Measurements from ENCODE around the gene ZBTB39. TPM values are rescaled to one million over a fixed set of nuclear protein-coding genes. Genes with fewer than 3 reads are reported as not detected.

ZBTB39 gene
- total RNA-seq, 2 donors from 2014 or later = 3.6 to 5.2 TPM

DNA sequence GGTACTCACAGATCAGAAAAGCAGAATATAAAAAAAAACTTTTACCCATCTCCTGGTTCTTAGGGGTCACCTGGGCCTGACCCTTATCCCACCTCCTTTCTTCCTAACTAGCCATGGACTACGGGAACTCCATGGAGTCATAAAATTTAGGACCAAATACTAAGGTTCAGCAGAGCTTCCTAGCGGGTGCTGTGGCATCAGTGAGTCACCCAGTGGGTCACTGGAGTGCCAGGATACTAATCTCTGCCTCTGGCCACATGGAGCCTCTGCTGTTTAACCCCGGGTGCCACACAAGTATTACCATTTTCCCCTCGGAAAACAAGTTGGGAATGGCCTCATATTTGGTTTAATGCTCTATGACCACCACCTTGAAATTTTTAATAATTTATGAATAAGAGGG is 6.9 kb downstream of the ZBTB39 start:
- Histone ChIP-seq H3K27me3 (no peaks in the 10 kb centered on the region), H3K36me3 (replicated peaks in 1 of 2; ENCODE audit: insufficient read depth in 1 of 2, low read depth in 2 of 2) (peaks cover 0 to 9% of the 10 kb centered on the region in 2 donors), H3K4me1 (peaks cover 11% of the 10 kb centered on the region), H3K4me3 (no peak overlapping the region), H3K9me3 (no peaks in the 10 kb centered on the region), H3K27ac (no peak overlapping the region)
- no peak for DNase-seq
- intact Hi-C loops (cut with DNase I) = no loop called here
- WGBS, 2 donors = 84 to 89% methylated on average over 4 of the region's 4 CpGs
- ATAC-seq = no peak
- TF ChIP-seq, protein P1, sequence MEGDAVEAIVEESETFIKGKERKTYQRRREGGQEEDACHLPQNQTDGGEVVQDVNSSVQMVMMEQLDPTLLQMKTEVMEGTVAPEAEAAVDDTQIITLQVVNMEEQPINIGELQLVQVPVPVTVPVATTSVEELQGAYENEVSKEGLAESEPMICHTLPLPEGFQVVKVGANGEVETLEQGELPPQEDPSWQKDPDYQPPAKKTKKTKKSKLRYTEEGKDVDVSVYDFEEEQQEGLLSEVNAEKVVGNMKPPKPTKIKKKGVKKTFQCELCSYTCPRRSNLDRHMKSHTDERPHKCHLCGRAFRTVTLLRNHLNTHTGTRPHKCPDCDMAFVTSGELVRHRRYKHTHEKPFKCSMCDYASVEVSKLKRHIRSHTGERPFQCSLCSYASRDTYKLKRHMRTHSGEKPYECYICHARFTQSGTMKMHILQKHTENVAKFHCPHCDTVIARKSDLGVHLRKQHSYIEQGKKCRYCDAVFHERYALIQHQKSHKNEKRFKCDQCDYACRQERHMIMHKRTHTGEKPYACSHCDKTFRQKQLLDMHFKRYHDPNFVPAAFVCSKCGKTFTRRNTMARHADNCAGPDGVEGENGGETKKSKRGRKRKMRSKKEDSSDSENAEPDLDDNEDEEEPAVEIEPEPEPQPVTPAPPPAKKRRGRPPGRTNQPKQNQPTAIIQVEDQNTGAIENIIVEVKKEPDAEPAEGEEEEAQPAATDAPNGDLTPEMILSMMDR (IDR thresholded peaks at IDR 0.05) = no peak
- no peak for TF ChIP-seq POLR2A (IDR thresholded peaks at IDR 0.05)

DNA sequence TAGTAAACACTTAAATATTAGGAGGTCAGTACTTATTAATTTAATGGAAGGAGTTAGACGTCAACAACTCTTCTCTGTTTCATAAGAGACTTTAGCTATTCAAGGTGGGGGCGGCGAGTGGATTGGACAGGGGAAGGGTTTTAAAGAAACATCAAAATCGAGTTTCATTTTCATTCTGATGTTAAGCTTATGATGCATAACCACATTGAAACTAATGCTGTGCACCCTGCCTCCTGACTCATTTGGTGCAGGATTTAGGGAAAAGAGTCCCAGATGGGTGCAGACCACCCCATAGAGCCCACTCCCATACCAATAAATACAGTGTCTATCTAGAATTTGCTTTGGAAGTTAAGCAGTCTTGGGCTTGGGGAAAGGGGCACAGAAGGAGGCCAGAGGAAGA is 7.4 kb downstream of the ZBTB39 start:
- Histone ChIP-seq H3K36me3 (replicated peaks in 1 of 2; ENCODE audit: insufficient read depth in 1 of 2, low read depth in 2 of 2) (peaks cover 0 to 9% of the 10 kb centered on the region in 2 donors), H3K9me3 (no peaks in the 10 kb centered on the region), H3K4me3 (no peak overlapping the region), H3K27ac (no peak overlapping the region), H3K4me1 (peaks cover 11% of the 10 kb centered on the region), H3K27me3 (no peaks in the 10 kb centered on the region)
- intact Hi-C loops (cut with DNase I) = no loop called here
- TF ChIP-seq, protein P1 (IDR thresholded peaks at IDR 0.05) = no peak
- TF ChIP-seq POLR2A (IDR thresholded peaks at IDR 0.05) = no peak
- DNase-seq (no peak), ATAC-seq (no peak)
- WGBS, 2 donors = 58 to 76% methylated on average over 4 of the region's 4 CpGs

DNA sequence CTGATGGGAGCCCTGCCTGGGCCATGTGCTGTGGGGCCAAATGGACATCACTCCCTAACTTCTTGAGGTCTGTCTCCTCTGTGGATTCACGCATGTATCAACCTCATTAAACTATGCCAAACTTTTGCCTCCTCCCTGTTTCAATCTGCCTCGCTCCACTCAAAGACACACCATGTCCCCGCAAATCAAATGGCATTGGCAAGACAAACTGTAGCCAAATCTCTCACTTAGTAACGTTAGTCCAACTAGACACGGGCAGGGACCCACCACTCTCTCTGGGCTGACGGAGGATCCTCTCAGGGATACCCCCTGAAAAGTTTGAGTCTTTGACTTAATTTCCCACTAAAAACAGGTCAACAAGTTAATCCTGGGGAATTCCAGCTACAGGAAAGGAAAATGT is 8.0 kb downstream of the ZBTB39 start:
- ATAC-seq = no peak
- no peaks in the 10 kb centered on the region for H3K27me3 ChIP-seq
- no peak for DNase-seq
- H3K4me1 ChIP-seq = peaks cover 11% of the 10 kb centered on the region
- intact Hi-C loops (cut with DNase I) = no loop called here
- H3K9me3 ChIP-seq = no peaks in the 10 kb centered on the region
- 96 to 97% methylated on average over 6 of the region's 6 CpGs for WGBS, 2 donors
- no peak overlapping the region for H3K27ac ChIP-seq
- no peak overlapping the region for H3K4me3 ChIP-seq
- peaks cover 0 to 9% of the 10 kb centered on the region in 2 donors for H3K36me3 ChIP-seq (replicated peaks in 1 of 2; ENCODE audit: insufficient read depth in 1 of 2, low read depth in 2 of 2)
- TF ChIP-seq POLR2A (IDR thresholded peaks at IDR 0.05) = no peak
- TF ChIP-seq, protein P1 (IDR thresholded peaks at IDR 0.05) = no peak

DNA sequence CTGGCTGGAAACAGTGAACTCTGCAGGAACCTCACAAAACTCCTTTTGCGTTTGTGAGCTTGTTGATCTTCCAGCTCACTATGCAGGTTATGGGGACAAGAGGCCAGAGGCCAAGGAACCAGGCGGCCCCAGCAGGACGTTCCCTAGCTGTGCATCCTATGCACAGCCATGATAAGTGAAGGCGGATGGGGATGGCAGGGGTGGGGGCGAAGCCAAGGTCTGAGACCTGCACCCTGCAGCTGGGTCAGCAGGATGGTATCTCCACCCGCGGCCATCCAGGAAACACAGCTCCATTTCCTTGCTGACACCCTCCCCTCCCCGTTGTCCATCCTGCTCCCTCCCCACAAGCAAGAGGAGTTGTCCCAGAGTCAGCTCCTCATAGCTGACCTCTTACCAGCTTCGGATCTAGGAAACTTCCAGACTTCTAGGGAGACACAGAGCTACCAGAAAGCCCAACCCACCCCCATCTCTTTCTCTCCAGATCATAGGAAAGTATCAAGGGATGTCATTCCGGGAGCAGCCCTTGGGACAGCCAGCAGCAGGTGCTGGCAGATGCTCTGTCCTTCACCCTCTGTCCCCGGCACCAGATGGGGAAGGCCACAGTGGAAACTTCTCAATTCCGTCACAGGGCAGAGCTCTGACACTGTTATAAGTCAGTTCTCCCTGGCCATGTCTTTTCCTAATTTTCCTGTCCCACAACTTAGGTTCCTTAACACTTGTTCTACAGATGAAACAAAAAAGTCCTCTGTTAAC is 9.4 kb downstream of the ZBTB39 start:
- DNase-seq (no peak), ATAC-seq (no peak)
- Histone ChIP-seq H3K4me1 (peaks cover 8% of the 10 kb centered on the region), H3K27ac (no peak overlapping the region), H3K27me3 (no peaks in the 10 kb centered on the region), H3K4me3 (no peak overlapping the region), H3K36me3 (replicated peaks in 1 of 2; ENCODE audit: insufficient read depth in 1 of 2, low read depth in 2 of 2) (peaks cover 0 to 2% of the 10 kb centered on the region in 2 donors), H3K9me3 (no peaks in the 10 kb centered on the region)
- intact Hi-C loops (cut with DNase I) = no loop called here
- no peak for TF ChIP-seq POLR2A (IDR thresholded peaks at IDR 0.05)
- TF ChIP-seq, protein P1 (IDR thresholded peaks at IDR 0.05) = no peak
- 64 to 75% methylated on average over 11 to 12 of the region's 12 CpGs for WGBS, 2 donors

All from body of pancreas (tissue), 4 donors.